ENCODE data around the gene BRME1.

DNA sequence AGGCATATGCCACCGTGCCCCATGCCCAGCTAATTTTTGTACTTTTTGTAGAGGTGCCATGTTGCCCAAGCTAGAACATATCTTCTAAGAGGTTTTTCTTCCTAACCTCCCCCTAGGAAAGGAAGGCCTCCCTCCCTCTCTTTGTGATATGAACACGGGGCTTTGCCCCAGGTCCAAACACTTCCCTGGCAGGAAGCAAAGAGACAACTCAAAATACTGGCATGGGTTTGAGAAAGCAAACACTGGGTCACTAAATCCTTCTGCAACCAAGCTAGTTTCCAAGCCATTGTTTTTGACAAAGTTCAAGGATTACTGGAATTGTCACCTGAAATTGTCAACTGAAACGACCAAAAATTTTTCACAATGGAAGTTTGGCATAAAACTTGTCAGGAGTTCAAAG, 8.9 kb upstream of the BRME1 start:
- TF ChIP-seq, protein P1, sequence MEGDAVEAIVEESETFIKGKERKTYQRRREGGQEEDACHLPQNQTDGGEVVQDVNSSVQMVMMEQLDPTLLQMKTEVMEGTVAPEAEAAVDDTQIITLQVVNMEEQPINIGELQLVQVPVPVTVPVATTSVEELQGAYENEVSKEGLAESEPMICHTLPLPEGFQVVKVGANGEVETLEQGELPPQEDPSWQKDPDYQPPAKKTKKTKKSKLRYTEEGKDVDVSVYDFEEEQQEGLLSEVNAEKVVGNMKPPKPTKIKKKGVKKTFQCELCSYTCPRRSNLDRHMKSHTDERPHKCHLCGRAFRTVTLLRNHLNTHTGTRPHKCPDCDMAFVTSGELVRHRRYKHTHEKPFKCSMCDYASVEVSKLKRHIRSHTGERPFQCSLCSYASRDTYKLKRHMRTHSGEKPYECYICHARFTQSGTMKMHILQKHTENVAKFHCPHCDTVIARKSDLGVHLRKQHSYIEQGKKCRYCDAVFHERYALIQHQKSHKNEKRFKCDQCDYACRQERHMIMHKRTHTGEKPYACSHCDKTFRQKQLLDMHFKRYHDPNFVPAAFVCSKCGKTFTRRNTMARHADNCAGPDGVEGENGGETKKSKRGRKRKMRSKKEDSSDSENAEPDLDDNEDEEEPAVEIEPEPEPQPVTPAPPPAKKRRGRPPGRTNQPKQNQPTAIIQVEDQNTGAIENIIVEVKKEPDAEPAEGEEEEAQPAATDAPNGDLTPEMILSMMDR (conservative IDR thresholded peaks at IDR 0.05), result no peak
- no peak for TF ChIP-seq EZH2 (IDR thresholded peaks at IDR 0.05; ENCODE audit: low read depth)
